Esophagus squamous epithelium (tissue), 4 donors: ENCODE results near the gene HK3.

Experiments
- CTCF ChIP-seq, 6 experiments: fragments of 450-650 bp in 4 of 6; fragments of 200-600 bp in 2 of 6; sonication (generic) in 2 of 6; IDR thresholded peaks; one replicate each; pipeline ENCODE4 v1.5.1; 2016 to 2019; ENCODE audit warnings: antibody characterized with exemption in 6 of 6, mild to moderate bottlenecking in 4 of 6, moderate library complexity in 4 of 6
- POLR2A ChIP-seq, 4 donors: fragments of 450-650 bp; IDR thresholded peaks; one replicate each; pipeline ENCODE4 v1.6.1; 2017; ENCODE audit warnings: antibody characterized with exemption in 4 of 4, mild to moderate bottlenecking in 4 of 4, moderate library complexity in 3 of 4

GRCh38 chr5:176915906-176916305 is 16.8 kb upstream of the HK3 start:
- TF ChIP-seq CTCF (IDR thresholded peaks at IDR 0.05) (no peak), POLR2A (IDR thresholded peaks at IDR 0.05) (no peak)
